NCI-H1105 (cell line): ENCODE results near the gene STUB1.

Experiments used
- DNase-seq: peaks from one replicate; lab custom pipeline; 2025; lab: John Stamatoyannopoulos, UW

The STUB1 gene

DNA sequence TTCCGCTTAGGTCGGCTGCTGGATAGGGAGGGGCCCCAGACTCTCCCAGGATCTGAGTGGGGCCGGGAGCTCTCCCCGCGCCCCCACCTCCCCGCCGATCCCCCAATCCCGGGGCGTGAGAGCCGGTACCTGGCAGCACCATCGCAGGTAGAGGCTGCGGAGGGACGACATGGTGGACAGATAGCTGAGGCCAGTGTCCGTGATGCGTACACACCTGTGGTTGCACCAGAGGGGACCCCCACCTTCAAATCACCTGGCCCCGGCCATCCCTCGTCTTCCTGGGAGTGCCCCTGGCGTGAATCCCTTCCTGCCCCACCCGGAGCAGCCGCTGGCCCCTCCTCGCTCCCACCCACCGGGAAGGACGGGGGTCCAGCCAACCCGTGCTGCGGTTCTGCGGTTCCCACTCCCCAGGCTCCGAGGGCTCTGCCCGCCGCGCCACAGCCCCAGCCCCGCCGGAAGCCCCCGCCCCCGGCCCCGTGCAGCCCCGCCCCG, 14.7 kb downstream of the STUB1 start:
- DNase-seq = no peak

DNA sequence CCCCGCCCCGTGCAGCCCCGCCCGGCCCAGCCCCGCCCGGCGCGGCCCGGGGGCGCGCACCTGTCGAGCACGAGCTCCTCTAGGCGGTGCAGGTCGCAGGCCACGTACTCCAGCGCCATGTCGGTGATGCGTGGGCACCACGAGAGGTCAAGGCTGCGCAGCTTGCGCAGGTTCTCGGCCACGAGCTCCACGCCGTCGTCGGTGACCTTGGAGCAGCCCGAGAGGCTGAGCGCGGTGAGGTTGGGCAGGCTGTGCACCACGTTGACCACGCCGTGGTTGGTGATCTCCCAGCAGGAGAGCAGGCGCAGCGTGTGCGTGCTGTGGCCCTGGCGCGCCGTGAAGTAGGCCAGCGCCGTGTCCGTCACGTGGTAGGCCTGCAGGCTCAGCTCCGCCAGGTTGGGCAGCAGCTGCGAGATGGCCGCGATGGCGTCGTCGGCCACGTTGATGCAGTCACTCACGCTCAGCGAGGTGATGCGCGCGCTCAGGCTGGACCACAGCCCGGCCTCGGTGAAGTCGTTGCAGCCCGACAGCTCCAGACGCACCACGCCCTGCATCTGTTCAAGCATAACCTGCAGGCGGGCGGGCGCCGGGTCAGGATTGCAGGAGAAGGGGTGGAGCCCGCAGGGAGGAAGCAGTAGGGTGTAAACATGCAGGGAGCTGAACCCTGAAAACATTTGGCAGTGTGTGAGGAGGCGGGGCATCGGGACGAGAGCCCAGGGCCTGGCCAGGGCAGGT, 15.3 kb downstream of the STUB1 start:
- peak; percentile 75 for DNase-seq

DNA sequence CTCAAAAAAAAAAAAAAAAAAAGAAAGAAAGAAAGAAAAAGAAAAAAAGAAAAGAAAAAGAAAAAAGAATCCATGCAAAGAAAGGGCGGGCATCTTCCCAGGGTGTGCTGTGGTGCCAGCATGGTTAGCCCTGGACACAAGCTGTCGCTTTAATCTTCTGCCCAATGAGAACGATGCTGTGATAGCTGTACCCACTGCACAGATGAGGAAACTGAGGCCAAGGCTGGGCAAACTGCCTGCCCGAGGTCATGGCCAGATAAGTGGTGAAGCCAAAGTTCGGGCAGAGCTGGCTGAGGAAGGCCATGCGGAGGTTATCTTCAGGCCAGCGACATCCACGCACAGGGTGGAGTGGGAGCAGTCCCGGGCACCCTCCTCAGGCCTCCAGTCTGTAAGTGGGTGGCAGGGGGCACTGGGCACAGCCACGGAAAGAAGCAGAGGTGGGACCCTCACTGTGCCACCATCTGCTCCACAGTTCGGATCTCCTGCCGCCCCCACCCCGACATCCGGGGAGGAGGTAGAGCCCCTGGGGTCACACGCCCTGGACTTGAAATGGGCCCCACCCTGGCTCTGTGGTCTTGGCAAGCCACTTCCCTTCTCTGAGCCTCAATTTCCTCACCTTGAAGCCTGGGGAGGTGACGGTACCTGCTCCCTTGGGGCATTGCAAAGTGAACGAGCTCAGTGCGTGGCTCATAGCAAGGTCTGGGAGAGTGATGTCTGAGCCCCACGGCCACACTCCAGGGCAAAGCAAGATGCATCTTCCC, 18.9 kb downstream of the STUB1 start:
- no peak for DNase-seq

DNA sequence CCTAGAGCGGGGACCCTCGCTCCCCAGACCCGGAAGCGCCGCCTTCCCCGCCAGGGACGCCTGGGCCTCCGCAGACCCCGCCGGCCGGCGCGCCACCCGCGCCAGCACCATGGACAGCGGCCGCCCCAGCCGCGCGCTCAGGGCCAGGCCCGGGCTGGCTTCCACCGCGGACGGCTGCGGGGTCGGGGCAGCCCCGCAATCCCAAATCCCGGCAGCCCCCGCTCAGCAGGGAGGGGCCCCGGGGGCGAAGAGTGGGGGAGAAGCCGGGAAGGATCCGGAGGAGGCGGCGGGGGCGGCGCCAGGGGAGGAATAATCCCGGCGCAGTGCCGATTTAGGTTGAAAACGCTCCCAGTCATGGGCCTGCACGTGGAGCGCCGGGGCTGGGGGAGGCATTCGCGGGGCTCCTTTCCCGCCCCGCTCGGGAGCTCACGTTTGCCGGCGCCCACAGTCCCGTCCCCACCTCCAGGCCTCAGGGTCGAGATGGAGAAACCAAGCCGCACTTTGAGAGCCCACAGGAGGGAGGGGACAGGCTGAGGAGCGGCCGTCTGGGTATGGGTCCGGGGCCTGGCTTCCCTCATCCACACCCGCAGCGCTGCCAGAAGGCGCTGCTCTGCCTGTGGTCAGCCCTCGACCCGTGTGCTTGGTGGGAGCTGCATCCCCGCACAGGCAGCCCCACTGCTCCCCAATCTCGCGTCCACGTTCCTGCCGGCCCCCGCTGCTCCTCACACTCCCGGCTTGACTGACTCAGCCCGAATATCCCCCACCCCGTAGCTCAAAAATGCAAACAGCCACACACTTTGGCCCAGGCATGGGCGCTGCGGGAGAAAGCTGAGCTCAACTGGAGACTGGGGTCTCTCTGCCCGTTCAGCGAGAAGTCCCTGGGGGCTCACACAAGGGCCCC, 20.7 kb downstream of the STUB1 start:
- no peak for DNase-seq

DNA sequence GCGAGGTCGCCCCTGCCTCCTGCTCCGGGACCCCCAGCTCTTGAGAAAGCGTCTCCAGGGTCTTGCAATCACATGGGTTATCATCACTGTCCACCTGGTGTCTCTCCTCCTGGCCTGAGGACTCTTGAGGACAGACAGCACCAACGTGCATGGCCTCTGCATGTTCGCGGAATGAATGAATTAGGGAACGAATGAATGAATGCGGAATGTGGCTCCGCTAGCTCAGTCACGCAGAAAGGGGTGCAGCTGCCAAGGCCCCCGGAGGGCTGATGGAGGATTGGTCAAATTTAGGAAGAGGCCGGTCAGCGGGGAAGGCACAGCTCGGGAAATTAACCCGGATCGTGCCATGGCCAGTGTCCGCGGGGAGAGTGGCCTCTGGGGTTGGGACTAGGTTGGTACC, 22.1 kb downstream of the STUB1 start:
- DNase-seq = no peak

DNA sequence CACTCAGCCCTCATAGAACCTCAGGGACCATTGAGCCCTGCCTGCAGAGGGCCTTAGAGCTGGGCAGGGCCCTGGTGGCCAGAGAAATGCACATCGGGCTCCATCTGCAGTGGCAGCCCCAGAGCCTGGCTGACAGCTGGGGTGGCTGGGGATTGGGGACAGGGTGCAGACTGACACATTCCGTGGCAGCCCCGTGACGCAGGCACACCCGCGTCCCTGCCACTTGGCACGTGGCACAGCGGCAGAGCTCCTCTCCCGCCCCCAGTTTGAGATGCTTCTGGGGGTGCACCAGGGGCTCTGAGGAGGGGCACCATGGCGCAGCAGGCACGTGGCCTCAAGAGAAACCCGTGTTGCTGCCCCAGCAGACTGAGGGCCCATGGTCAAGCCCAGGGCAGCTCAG, 23.2 kb downstream of the STUB1 start:
- no peak for DNase-seq

DNA sequence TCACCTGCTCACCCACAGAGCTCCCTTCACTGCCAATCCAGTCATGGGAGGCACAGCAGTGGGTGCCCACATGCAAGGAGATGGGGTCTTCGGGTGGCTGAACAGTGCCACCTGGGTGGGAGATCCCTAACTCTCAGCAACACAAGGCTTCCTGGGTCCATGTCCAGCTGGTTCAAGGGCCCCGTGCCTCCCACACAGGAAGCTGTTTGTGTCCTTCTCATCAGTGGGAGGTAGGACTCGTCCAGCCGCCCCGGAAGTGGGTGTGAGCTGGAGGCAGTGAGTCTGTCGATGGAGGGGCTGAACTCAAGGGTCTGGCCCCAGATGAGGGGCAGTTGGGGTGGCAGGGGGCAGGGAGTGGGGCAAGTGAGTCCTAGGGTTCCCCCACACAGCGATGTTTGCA, 23.8 kb downstream of the STUB1 start:
- DNase-seq = no peak

DNA sequence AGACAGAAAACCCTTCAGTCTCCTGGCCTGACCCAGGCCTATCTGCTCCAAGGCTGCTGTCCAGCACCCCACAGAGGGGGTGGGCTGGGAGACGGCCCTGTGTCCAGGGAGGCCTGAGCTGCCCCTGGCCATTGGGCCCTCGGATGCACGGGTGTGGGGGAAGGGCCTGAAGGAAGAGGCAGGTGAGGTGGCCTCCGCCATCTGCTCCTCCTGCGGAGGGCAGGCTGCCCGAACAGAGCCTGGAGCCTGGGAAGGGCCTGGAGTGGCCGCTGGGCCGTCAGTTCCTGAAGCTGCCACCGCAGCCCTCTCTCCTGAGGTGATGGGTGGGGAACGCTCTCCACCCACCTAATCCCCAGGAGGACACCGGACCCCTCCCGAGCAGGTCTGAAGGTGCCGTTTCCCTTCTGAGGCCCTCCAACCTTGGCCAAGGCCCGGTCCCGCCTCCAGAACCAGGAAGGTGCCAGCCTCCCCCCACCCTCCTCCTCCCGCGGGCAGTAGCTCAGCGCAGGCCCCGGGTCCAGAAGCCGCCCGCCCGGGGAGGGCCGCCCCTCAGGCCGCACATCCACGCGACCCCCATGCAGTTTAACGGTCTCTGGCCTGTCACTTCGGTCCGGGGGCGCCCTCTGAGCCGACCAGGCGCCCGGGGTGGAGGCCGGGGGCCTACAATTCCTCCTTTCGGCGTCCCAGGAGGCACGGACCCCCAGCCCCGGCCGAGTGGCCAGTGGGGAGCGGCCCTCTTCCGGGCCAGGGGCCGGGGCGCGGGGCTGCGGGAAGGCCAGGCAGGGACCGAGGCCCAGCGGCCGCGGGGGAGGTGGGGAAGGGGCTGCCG, 24.6 kb downstream of the STUB1 start:
- no peak for DNase-seq

DNA sequence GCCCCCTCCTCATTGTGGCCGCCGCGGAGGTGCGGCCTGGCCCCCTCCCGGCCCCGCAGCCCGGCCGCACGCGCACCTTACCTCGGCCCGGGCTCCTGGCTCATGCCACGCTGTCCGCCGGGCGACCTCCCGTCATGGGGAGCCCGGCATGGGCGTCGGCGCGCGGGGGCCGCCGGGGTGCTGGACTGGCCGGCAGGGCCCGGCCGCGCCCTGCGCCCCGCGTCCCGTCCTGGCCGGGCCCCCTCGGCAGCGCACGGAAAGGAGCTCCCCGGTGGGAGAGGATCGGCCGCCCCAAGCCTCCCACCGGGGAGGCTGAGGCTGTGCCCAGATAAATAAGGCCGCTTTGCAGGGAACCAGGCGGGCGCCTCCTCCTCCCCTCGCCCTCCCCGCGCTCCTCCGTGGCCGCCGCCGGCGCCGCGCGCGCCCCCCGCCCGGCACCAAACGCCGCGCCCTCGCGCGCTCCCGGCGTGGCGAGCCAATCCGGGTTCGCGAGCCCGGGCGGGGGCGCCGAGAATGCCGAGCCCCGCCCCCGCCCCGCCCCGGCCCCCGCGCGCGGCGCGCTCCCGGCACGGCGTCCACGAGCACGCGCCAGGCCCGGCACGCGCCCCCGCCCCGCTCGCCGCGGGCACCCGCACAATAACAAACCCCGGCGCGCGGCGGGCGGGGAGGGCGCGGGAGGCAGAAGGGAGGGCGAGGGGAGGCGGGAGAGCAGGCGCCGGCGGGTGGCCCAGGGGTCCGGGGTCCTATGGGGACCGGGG, 25.4 kb downstream of the STUB1 start, which contains the start of gene FBXL16:
TSS of gene FBXL16 (minus strand) at position 371 of the 758 bp plus-strand sequence. CDS start 8,396 bp downstream, outside the sequence.
- peak; percentile 40 for DNase-seq

DNA sequence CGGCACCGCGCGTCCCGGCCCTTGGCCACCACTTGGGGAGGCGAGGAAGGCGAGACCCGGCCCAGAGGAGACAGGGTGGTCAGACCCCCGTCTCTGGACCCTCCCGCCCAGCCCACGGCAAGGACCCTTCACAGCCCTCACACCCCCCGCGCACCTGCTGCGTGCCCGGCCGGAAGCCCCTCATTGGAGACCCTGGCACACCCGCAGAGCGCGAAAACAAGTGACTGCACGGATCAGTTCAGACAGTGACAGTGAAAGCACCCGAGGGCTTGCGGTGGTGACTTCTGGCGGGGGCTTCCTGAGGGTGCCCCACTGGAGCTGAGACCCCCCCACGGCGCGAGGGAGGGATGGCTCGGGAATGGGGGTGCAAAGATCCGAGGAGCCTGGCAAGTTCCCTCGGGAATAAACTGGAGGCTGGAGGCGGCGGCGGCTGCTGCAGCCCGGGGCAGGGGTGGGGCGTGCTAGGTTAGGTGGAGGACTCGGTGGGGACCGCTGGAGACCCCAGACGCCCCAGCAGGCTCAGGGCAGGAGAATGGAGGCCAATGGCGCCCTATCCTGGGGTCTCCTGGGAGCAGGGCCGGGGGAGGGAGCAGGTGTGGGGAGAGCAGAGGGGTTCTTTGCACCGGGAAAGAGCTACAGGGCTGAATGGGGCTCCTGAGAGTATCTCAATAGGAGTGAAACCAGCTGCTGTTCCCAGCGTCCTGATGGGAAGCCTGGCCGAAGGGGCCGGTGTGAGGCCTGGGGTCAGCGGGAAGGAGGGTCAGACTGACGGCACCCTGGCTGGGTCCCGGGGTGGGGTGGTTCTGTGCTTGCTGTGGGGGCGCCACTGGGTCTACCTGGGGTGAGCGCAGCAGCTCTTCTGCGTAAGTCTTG, 26.2 kb downstream of the STUB1 start:
- no peak for DNase-seq

DNA sequence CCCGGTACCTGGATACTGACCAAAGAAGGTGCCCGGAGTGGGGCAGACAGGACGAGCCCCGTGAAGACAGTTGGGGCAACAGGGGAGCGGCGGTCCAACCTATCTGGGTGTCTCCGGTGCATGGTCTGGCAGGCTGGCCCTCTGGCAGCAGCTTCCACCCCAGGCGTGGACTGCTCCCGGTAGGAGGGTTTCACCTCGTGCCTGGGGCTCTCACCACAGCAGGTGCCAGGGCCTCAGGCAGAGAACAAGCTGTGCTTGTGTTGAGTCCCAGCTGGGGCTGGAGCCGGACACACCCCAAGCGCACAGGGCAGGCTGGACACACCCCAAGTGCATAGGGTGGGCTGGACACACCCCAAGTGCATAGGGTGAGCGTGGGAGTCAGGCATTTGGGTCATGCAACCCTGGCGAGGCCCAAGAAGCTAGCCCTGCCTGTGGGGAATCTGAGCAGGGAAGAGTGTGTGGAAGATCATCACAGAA, 26.9 kb downstream of the STUB1 start:
- DNase-seq = no peak

DNA sequence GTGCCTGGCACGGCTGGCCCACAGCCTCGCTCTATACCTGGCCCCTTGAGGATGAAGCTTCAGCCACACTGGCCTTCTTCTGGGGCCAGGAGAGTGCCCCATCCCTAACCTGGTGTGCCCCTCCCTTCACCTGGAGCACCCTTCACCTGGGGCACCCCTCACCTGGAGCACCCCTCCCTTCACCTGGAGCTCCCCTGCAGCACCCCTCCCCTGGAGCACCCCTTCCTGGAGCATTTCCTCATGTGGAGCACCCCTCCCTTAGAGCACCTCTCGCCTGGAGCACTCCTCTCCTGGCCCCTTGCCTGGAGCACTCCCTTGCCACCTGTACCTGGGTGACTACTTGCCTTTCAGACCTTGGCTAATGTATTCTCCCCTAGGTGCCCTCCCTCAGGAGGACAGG, 27.8 kb downstream of the STUB1 start:
- no peak for DNase-seq

DNA sequence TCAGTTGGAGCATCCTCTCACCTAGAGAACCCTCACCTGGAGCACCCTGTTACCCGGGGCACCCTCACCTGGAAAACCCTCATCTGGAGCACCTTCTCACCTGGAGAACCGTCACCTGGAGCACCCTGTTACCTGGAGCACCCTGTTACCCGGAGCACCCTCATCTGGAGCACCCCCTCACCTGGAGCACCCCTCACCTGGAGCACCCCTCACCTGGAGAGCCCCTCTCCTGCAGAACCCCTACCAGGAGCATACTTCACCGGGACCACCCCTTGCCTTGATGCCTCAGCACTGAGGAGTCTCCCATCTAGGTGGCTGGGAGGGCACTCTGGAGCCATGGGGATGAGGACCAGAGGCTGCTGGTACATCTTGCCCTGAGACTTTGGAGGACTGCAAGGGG, 28.7 kb downstream of the STUB1 start:
- DNase-seq = no peak

DNA sequence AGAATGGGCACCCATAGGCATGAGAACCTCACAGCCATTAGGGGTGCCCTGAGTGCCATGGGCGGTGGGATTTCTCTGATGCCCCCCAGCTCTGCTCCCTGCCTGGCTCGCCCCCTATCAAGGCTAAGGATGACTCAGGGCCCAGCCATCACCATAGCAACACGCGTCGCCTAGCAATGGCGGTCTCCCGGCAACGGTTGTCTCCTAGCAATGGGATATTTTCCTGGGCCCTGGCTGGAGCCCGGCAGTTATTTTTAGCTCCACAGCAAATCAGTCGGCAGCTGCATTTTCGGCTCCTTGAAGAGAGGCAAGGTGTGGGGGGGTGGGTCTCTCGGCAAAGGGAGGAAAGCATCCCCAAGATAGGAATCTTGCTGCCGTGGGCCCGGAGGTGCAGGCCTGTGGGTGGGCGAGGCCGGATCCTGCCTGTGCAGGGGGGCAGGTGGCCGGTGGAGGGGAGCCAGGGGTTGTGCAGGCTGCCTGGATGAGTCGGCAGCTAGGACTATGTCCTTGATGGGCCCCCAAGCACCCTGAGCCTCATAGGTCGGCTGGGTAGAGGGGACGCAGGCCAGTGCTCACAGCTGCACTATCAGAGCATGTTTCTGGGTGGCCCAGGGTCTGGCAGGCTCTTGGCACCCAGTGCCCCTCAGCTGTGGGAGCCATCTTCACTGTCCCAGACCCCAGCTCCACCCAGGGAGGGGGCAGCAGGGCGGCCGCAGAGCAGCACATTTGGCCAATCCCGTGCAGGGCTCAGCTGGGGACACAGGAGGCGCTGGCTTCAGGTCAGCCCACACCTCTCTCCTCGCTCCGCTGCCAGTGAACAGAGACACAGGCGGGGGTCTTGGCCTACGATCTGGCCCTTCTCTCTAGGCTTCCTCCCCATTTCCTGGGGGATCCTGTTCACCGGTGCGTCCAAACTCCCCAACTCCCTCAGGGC, 29.6 kb downstream of the STUB1 start:
- DNase-seq = peak; percentile 77

DNA sequence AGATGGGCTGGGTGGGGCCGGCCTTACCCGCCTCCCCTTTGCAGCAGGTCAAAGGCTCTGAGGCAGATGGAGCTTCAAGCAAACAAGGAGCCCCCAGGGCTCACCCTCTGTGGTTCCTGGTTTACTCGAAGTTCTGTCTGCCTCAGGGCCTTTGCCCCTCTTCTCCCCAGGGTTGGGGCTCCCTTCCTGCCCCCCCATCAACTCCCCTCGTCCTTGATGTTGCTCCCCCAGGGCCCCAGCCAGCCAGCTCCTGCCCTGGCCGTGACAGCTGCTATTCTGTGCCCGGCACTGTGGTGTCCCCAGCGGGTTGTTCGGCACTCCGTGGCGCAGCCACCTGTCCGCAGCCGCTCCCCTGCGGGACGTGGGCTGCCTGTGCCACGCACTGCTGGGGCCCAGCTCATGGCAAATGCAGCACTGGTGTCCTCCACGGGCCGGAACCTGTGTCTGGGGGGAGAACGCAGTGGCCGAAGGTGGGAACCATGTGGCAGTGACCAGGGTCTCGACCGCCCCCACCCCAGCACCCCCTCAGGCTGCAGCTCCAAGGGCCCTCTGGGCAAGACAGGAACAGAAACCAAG, 30.4 kb downstream of the STUB1 start:
- no peak for DNase-seq

DNA sequence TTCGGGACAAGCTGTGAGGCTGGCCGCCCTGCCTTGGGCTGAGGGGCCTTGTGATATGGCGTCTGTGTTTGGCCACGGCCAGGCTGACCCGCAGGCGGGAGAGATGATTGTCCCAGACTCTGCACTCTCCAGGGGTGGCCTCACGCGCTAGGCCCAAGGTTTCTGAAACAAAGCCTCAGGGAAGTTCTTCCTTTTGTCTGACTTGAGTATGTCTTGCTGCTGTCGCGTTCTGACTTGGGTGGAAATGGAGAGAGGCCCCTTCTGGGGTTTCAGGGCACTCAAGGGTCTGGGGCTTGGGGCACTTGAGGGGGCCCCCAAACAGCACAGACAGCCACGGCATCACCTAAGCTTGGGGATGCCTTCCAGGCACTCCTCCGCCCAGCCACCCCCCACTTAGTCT, 30.9 kb downstream of the STUB1 start:
- no peak for DNase-seq

DNA sequence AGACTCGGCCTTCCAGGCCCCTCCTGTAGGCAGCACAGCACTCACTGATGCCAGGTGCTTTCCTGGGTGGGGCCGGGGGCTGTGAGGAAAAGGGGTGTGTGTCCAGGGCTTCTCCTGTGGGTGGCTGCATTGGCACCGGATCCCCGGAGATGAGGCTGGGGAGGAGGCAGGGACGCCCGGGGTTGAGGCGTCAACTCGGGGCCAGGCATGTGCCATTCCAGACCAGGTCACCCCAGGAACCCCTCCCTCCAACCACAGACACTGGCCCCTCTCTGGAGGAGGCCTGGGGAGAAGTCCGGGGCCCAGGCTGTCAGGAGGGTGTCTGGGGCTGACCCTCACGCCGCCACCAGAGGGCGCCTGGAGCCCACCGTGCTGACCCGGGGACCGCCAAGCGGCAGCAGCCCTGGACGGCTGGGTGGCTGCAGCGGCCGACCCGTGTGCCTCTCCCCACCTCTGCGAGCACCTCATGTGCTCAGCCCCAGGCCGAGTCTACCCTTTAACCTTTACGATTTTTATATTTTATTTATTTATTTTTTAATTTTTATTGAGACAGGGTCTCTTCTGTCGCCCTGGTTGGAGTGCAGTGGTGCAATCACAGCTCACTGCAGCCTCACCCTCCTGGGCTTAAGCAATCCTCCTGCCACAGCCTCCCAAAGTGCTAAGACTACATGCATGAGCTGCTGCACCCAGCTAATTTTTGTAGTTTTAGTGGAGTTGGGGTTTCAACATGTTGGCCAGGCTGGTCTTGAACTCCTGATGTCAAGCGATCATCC, 31.5 kb downstream of the STUB1 start:
- DNase-seq = peak; percentile 24
